PC-3 (cell line): ENCODE data around the gene WDR62. TPM values are rescaled to one million over a fixed set of nuclear protein-coding genes. Genes with fewer than 3 reads are reported as not detected.
A peak's percentile ranks its signal among the peaks of the same experiment; 100 is the strongest.

Experiments
- ATAC-seq: fragments of 200-7000 bp; cut with Tn5 transposase; 2 replicates; pipeline ENCODE4 v1.9.1; 2020; ENCODE audit warnings: mild to moderate bottlenecking, moderate library complexity
- Bru-seq: library from RNA; stranded (reverse); fragments of 400-500 nt; gene quantifications from one replicate; lab custom pipeline; 2021; lab: Mats Ljungman, UMichigan
- BruChase-seq, 2 experiments: library from RNA; stranded (reverse); fragments of 400-500 nt; gene quantifications; one replicate each; lab custom pipeline; 2021; lab: Mats Ljungman, UMichigan
- BruUV-seq: library from RNA; stranded (reverse); fragments of 400-500 nt; replicated peaks from 2 replicates; lab custom pipeline; 2021; lab: Mats Ljungman, UMichigan
- CTCF ChIA-PET: fragments of 300-600 bp; sonication (Branson Sonifier 250); formaldehyde crosslinking; loops from one replicate; lab custom pipeline; 2022; ENCODE audit warnings: antibody characterized with exemption; lab: Charles Lee
- POLR2A ChIA-PET: fragments of 300-600 bp; sonication (Branson Sonifier 250); formaldehyde crosslinking; loops from one replicate; lab custom pipeline; 2022; ENCODE audit warnings: antibody characterized with exemption; ENCODE audit not compliant: unreplicated experiment; lab: Charles Lee
- DNase-seq: peaks from one replicate; pipeline ENCODE4 v3.0.0-alpha.2; 2015
- H2AFZ ChIP-seq: fragments of 300-600 bp; sonication (generic); 2 replicates; pipeline ENCODE4 v1.6.0; 2016; ENCODE audit warnings: antibody characterized with exemption, low read length
- H3F3A ChIP-seq: fragments of 300-600 bp; sonication (generic); one replicate; pipeline ENCODE4 v1.6.0; 2017; ENCODE audit warnings: antibody characterized with exemption, low read length, control low read depth, mild to moderate bottlenecking; ENCODE audit not compliant: unreplicated experiment
- H3K27ac ChIP-seq: fragments of 300-600 bp; sonication (generic); 2 replicates; pipeline ENCODE4 v1.5.1; 2016; ENCODE audit warnings: mild to moderate bottlenecking, low read length
- H3K27me3 ChIP-seq: fragments of 300-600 bp; sonication (generic); 2 replicates; pipeline ENCODE4 v1.6.1; 2016; ENCODE audit warnings: low read length, mixed read lengths
- H3K36me3 ChIP-seq: fragments of 300-600 bp; sonication (generic); 2 replicates; pipeline ENCODE4 v1.6.1; 2016; ENCODE audit warnings: low read depth, mixed run types, low read length, mixed read lengths
- H3K4me1 ChIP-seq: fragments of 300-600 bp; sonication (generic); 2 replicates; pipeline ENCODE4 v1.5.1; 2016; ENCODE audit warnings: low read length; ENCODE audit not compliant: insufficient read depth
- H3K4me2 ChIP-seq: fragments of 300-600 bp; sonication (generic); 2 replicates; pipeline ENCODE4 v1.6.0; 2016; ENCODE audit warnings: low read length
- H3K4me3 ChIP-seq: fragments of 300-600 bp; sonication (generic); 2 replicates; pipeline ENCODE4 v1.5.1; 2016; ENCODE audit warnings: mild to moderate bottlenecking, low read length, mixed read lengths
- H3K79me2 ChIP-seq: fragments of 300-600 bp; sonication (generic); 2 replicates; pipeline ENCODE4 v1.6.1; 2017; ENCODE audit warnings: low read length, mixed read lengths
- H3K9ac ChIP-seq: fragments of 300-600 bp; sonication (generic); 2 replicates; pipeline ENCODE4 v1.6.0; 2016; ENCODE audit warnings: mild to moderate bottlenecking, low read length
- H3K9me2 ChIP-seq: fragments of 300-600 bp; sonication (generic); replicated peaks from 2 replicates; pipeline ENCODE4 v1.6.1; 2016; ENCODE audit warnings: mixed run types, low read length, mixed read lengths
- H3K9me3 ChIP-seq: fragments of 300-600 bp; sonication (generic); 2 replicates; pipeline ENCODE4 v1.6.1; 2016; ENCODE audit warnings: low read length, mixed read lengths
- H4K20me1 ChIP-seq: fragments of 300-600 bp; sonication (generic); 2 replicates; pipeline ENCODE4 v1.6.1; 2016; ENCODE audit warnings: low read length, mixed read lengths
- EZH2 ChIP-seq: fragments of 300-600 bp; sonication (generic); IDR thresholded peaks from one replicate; pipeline ENCODE4 v1.6.1; 2017; ENCODE audit warnings: antibody characterized with exemption, mild to moderate bottlenecking, low read length; ENCODE audit not compliant: unreplicated experiment
- EZH2phosphoT487 ChIP-seq: fragments of 300-600 bp; sonication (generic); IDR thresholded peaks from 2 replicates; pipeline ENCODE4 v1.6.1; 2018; ENCODE audit warnings: mild to moderate bottlenecking, antibody characterized with exemption, low read length, borderline replicate concordance
- intact Hi-C: fragments of 100-400 bp; cut with micrococcal nuclease; formaldehyde crosslinking; loops from 2 replicates; pipeline ENCODE4 v1.9.0; 2023
- long read RNA-seq: library from polyadenylated mRNA; unstranded; transcript quantifications from one replicate; pipeline ENCODE4 v2.0.0, GENCODE V29; 2021; ENCODE audit not compliant: unreplicated experiment
- total RNA-seq: library from RNA; depleted of rRNA; stranded (reverse); fragments of >200 nt; gene quantifications from 2 replicates; pipeline ENCODE4 v1.2.3, GENCODE V29; 2014; rRNA removed
- TF ChIP-seq, protein P1 (sequence below): fragments of 300-600 bp; sonication (generic); conservative IDR thresholded peaks from 2 replicates; pipeline ENCODE4 v1.5.1; 2017; ENCODE audit warnings: antibody characterized with exemption, low read depth, mild to moderate bottlenecking, low read length

WDR62 gene
- total RNA-seq (13.3 and 13.9 TPM in 2 replicates), Bru-seq, nascent RNA (percentile 49 among the genes with signal in this experiment), BruChase-seq, experiment 1, labeled RNA remaining after a 6-hour chase (percentile 59 among the genes with signal in this experiment), BruChase-seq, experiment 2, labeled RNA remaining after a 2-hour chase (percentile 37 among the genes with signal in this experiment)
- long read RNA-seq, full-length matches to known transcripts: 1 of 9 reads
- long read RNA-seq, partial matches to known transcripts: 4 of 9 reads
- long read RNA-seq, other reads (novel, unspliced or antisense): 4 of 9 reads

DNA sequence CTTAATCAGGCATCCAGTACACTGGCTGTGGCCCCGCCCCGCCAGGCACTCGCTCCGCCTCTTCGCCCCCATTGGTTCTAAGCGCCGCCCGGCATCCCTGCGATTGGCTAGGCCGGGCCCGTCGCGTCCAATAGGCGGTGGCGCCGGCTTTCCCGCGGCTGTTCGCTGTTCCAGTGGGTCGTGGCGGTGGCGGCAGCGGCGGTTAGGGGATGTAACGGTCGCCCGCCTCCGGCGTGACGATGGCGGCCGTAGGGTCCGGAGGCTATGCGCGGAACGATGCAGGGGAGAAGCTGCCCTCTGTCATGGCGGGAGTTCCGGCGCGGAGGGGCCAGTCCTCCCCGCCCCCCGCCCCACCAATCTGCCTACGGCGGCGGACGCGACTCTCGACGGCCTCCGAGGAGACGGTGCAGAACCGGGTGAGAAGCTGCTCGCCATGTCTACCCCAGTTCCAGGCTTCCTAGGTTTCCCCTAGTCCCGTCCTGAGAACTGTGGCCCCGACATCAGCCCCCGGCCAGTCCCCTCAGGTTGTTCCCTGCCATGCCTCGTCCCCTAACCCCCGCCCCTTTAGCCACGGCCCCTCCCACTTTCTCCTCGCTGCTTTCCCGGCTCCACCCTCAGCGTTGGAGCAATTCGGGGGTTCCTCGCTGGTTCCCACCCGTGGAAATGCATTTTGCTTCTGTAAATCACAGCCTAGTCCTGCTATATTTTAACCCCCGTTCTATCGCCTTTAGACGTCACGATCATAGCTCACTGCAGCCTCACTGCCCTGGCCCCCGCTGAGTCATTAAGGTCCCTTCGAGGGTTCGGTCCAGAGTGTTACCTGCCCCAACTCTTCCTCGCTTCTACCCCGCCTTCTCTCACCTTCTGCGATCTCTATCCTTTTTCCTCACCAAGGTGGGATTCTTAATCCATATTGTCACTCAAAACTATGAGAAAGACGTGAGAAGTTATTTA lies at the start of gene WDR62:
Gene WDR62 (plus strand): TSS at position 165 of the 954 bp plus-strand sequence. CDS start 75 bp downstream, at position 240.
- H3F3A ChIP-seq: no peaks in the 10 kb centered on the region
- H3K79me2 ChIP-seq: peaks cover 33% of the 10 kb centered on the region
- no peaks in the 10 kb centered on the region; the same call in 1 of the 2 replicates for H3K36me3 ChIP-seq
- intact Hi-C loops: loop anchor here (5.0 to 10.0 kb wide), 2 partner anchors 43 to 120 kb away; partner anchors contain the start of genes ALKBH6 and LRFN3
- H3K27me3 ChIP-seq: no peaks in the 10 kb centered on the region
- ATAC-seq: peak; percentile 77
- peak within 1 kb of the TSS; percentile 71 for H3K9ac ChIP-seq
- peak within 1 kb of the TSS; percentile 90 for H3K4me3 ChIP-seq
- DNase-seq: peak; percentile 84
- no peaks in the 10 kb centered on the region for H3K9me2 ChIP-seq
- CTCF ChIA-PET: interaction anchor here (1.1 kb wide), 2 partner anchors 41 to 60 kb away, joined by 3 to 5 read pairs; partner anchors contain the start of genes ALKBH6, POLR2I and TBCB
- H3K27ac ChIP-seq: peak within 1 kb of the TSS; percentile 88
- POLR2A ChIA-PET: no interaction called here
- H3K4me2 ChIP-seq: peak within 1 kb of the TSS; percentile 96
- no peak for TF ChIP-seq EZH2phosphoT487
- TF ChIP-seq, protein P1, sequence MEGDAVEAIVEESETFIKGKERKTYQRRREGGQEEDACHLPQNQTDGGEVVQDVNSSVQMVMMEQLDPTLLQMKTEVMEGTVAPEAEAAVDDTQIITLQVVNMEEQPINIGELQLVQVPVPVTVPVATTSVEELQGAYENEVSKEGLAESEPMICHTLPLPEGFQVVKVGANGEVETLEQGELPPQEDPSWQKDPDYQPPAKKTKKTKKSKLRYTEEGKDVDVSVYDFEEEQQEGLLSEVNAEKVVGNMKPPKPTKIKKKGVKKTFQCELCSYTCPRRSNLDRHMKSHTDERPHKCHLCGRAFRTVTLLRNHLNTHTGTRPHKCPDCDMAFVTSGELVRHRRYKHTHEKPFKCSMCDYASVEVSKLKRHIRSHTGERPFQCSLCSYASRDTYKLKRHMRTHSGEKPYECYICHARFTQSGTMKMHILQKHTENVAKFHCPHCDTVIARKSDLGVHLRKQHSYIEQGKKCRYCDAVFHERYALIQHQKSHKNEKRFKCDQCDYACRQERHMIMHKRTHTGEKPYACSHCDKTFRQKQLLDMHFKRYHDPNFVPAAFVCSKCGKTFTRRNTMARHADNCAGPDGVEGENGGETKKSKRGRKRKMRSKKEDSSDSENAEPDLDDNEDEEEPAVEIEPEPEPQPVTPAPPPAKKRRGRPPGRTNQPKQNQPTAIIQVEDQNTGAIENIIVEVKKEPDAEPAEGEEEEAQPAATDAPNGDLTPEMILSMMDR: no peak
- no peak for TF ChIP-seq EZH2
- no peaks in the 10 kb centered on the region for H3K9me3 ChIP-seq
- peaks cover 9% of the 10 kb centered on the region for H3K4me1 ChIP-seq
- no peaks in the 10 kb centered on the region for H4K20me1 ChIP-seq
- peak within 1 kb of the TSS; percentile 91 for H2AFZ ChIP-seq
- TSS peak; percentile 49 for BruUV-seq

DNA sequence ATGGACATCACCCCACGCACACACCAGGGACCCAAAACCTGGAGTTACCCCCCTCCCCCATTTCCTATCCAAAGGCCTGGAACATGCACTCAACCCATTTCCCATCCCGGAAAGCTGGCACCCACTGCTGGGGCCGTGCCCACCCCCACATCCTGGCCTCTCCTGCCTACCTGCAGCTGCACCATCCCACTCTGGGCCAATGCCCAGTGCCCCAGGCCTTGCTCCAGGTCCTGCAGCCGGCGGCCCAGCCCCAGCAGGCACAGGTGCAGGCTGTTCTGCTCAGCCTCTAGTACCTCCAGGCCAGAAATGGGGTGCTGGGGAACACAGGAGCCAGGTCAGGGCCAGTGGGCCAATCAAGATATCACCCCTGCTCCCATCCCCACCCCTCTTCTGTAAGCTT lies 47.7 kb upstream of the WDR62 start:
- ATAC-seq (no peak), DNase-seq (no peak)
- ChIA-PET POLR2A (no interaction called here), CTCF (no interaction called here)
- H3K36me3 ChIP-seq: no peaks in the 10 kb centered on the region
- TF ChIP-seq EZH2phosphoT487: no peak
- TF ChIP-seq, protein P1: no peak
- TF ChIP-seq EZH2: no peak
- H3F3A ChIP-seq: no peaks in the 10 kb centered on the region
- no peak overlapping the region for H2AFZ ChIP-seq
- H4K20me1 ChIP-seq: no peaks in the 10 kb centered on the region
- H3K27me3 ChIP-seq: no peaks in the 10 kb centered on the region
- no peaks in the 10 kb centered on the region for H3K79me2 ChIP-seq
- H3K9me2 ChIP-seq: no peaks in the 10 kb centered on the region
- intact Hi-C loops: no loop called here
- no TSS peak for BruUV-seq
- H3K27ac ChIP-seq: no peak overlapping the region
- peaks cover 5% of the 10 kb centered on the region for H3K4me1 ChIP-seq
- no peak overlapping the region for H3K4me2 ChIP-seq
- no peak overlapping the region for H3K4me3 ChIP-seq
- H3K9me3 ChIP-seq: no peaks in the 10 kb centered on the region
- H3K9ac ChIP-seq: no peak overlapping the region
